HS-27A (cell line): ENCODE measurements around the gene TNFAIP3.

Experiments
- DNase-seq: peaks from one replicate; pipeline ENCODE4 v3.0.0-alpha.2; 2012; ENCODE audit warnings: low read depth, missing footprints

Gene TNFAIP3

DNA sequence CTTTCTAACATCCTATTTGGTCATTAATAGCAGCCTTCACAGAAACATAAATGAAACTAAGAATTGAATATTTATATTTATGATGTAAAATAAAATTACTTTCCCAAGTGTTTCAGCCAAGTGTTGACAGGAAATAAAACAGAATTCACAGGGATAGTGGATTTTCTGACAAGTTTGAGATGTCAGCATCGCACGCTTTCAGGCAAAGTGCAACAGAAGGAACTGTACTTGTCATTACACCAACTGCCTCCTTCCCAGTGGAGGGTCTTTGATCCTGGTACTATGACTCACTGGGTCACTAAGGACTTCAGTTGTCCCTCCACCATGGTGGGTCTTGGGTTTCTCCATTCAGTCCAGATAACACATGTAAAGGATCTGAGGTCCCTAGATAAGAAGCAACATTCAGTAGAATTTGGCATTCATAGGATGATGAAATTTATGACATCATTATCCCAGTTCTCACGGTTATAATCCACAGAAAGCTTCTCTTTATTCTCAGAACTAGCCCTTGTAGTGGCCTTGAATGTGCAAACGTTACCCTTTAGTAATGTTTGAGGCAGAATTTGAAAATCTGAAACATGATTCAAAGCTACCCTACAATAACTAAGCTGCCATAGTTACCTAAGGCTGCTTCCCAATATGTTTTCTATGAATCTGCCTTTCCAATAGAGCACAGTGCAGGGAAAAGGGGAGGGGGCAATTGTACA, 3.8 kb upstream of the TNFAIP3 start:
- DNase-seq, result no peak

DNA sequence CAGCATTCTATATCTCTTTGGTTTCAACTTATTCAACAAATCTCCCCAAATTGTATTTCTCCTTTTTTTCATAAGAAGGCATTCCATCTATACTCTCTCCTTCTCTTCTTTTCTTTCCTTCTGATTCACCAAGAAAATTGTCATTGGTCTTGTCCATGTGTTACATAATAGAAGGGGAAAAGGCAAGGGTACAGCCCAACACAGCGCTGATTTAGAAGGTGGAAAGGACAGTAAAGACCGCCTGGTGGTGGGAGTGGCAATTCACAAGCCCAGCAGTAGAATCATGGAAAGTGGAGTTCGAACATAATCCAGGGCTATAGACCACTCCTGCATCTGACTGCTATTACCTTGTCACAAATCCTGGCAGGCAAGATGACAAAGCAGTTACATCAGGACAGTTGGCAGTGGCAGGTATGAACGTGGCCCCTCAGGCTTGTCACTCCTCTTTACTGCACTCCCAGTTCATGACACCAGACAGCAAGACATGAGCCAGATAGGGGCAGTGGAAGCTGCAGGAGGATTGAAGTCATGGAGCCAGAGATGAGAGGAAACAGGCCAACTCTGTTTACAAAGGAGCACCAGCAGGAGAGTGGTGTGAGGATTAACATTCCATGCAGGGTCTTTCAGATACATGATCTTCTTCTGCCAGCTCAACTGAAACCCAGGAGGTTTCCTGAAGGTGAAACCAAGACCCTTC, 2.1 kb upstream of the TNFAIP3 start:
- DNase-seq, result no peak

- no peak for DNase-seq
Observed at GRCh38 chr6:137866200-137866913, 702 bp upstream of the TNFAIP3 start.

DNA sequence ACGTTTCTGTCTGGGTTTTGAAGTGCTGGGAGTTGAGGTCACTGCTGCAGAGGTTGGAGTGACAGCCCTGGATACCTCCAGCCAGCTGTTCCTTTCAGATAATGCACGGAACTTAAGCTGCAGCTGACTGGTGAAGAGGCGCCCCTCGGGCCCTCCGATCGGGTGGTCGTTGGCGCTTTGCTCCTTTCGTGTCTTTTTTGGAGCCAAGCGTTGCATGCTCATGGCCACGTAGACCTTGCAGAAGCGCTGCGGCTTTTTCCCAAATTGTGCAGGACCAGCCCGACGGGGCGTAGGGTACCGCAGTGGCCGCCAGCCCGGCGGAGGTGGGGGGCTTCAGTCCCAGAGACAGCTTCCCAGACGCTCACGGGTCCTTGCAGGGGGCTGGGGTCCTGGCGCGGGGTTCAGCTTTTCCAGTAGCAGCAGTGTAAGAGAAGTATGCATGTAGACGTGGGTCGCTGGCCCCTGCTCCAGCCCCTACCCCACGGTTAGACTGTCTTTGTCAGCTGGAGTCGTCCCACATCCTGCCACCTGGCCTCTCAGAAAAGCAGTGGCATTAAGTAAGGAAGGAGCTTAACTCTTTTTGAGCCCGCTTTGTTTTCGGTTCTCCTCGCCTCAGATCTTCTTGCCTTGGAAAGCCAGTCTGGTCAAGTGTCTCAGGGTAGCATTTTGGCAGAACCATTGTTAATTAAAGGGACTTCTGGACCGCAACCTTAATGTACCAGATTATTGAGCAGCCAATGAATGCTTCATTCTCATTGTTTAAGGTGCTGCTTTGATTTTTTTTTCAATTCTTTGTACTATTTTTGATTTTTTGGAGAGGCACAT, 838 bp downstream of the TNFAIP3 start:
- DNase-seq, result no peak

GRCh38 chr6:137868721-137869548, 1.9 kb downstream of the TNFAIP3 start:
- DNase-seq, result no peak

GRCh38 chr6:137869549-137870307, 2.7 kb downstream of the TNFAIP3 start:
- DNase-seq, result no peak

DNA sequence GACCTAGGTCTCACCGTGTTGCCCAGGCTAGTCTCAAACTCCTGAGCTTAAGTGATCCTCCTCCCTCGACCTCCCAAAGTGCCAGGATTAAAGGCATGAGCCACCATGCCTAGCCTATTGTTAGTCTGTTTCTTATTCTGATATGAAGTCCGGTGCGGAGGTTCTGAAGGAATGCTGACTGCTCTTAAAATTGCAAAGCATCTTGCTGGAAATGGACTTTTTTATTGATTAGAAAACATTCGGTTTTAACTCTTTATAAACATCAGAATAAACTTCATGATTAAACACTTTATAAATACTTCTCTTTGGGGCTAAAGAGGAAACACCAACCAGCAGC, 3.2 kb downstream of the TNFAIP3 start:
- DNase-seq, result no peak

- no peak for DNase-seq
Observed at GRCh38 chr6:137870744-137871247, 3.7 kb downstream of the TNFAIP3 start.

DNA sequence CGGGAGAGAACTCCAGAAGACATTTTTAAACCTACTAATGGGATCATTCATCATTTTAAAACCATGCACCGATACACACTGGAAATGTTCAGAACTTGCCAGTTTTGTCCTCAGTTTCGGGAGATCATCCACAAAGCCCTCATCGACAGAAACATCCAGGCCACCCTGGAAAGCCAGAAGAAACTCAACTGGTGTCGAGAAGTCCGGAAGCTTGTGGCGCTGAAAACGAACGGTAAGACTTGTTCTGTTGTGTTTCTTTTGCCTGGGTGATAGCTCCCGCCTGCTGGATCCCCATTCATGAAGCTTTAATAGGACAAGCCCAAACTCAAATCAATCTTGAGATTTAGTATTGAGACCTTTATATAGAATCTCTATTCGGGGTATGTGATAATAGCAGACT, 4.2 kb downstream of the TNFAIP3 start:
- no peak for DNase-seq

DNA sequence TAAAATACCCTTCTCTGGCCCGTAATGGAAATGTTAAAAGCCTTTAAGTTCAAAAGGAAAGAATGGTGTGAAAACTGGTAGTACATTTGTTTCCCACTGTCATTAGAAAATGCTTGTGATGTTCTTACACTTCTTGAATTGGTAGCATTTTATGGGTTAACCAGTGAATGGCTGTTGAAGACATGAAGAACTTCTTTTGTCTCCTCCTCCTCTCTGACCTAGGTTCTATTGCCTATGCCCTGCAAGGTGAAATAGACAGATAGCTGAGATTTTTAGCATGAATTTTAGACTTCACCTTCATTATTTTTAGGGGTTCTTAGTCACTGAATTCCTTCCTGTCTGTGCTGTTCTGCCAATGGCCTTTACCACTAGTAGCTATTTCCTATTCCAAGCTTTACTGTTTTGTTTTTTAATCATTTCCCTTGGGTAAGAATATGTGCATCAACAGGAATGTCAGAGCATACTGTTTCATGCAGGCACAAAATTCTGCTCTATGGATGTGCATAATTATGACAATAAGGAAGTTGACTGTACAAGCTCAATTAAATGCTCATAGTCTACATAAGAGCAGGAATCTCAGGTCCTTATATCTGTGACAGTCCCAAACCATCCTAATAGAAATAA, 4.9 kb downstream of the TNFAIP3 start:
- no peak for DNase-seq

GRCh38 chr6:137872581-137873115, 5.6 kb downstream of the TNFAIP3 start:
- DNase-seq, result no peak

DNA sequence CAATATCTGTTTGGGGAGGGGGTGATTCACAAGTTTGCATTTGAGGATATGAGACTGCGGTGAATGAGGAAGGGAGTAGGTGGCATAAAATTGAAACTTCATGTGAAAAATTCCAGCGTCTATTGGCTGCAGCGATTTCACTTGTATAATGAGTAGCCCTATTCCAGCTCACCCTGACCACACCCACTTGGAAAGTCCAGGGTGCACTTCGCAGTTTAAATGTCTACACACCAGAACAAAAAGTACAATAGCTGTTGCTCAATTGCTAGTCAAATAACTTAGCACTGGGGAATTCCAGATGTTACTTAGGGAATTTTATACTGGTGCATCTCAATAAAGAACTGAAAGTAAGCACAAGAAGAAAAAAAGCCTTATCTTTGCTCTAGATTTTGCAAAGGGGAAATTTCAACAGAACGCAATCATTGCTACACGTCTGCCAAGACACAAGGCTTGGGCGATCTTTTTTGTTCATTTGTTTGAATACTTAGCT, 6.3 kb downstream of the TNFAIP3 start:
- no peak for DNase-seq

- DNase-seq, result no peak
Observed at GRCh38 chr6:137874204-137875057, 7.4 kb downstream of the TNFAIP3 start.

DNA sequence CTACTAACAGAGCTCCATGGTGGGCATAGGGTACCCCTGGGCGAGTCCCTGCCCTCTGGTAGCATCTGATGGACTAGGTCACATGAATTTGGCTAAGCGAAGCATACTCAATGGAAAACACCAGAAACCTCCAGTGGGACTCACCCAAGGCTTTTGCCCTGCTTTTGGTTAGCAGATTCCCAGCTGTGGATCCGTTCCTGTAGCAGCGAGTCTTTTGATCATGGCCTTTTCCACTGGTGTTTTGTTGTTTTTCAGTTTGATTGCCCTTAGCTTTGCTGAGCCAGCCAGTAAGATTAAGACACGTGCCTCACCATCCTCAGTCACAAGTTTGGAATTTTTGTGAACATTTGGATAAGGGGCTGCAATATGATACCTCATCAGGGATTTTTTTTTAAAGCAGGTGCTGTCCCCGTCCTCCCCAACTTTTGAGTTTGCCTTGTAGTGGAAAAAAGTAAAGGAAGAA, 8.0 kb downstream of the TNFAIP3 start:
- DNase-seq, result no peak

GRCh38 chr6:137875606-137876005, 8.5 kb downstream of the TNFAIP3 start:
- DNase-seq, result no peak

GRCh38 chr6:137876547-137876946, 9.5 kb downstream of the TNFAIP3 start:
- DNase-seq, result no peak

DNA sequence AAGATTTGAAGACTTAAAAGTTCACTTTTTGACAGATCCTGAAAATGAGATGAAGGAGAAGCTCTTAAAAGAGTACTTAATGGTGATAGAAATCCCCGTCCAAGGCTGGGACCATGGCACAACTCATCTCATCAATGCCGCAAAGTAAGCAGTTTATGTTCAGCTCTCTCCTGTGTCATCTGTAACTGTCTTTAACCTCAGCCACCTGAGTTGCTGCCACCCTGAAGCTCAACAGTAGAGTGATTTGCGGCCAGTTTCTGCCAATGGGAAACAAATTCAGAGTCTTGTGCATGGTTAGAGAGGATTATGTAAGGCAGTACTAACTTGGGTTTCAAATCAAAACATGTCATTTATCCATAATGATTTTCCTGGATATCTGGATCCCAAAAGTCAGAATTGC, 10.1 kb downstream of the TNFAIP3 start:
- DNase-seq, result no peak

- no peak for DNase-seq
Observed at GRCh38 chr6:137877606-137878005, 10.5 kb downstream of the TNFAIP3 start.

- DNase-seq, result no peak
Observed at GRCh38 chr6:137878029-137878428, 11.0 kb downstream of the TNFAIP3 start.
